ENCODE measurements around the gene SPATA24.

SPATA24 gene

GRCh38 chr5:139371482-139372435, 32.1 kb downstream of the SPATA24 start:
- no peak for TF ChIP-seq EZH2 (optimal IDR thresholded peaks at IDR 0.05; ENCODE audit: low read depth, low read length)
- TF ChIP-seq EZH2phosphoT487 (IDR thresholded peaks at IDR 0.05; ENCODE audit: low read length) = no peak
- no peak for TF ChIP-seq CTCF (IDR thresholded peaks at IDR 0.05; ENCODE audit: low read length)
- no peaks in the 10 kb centered on the region for H3K79me2 ChIP-seq (ENCODE audit: low read length)
- H3K9ac ChIP-seq (ENCODE audit: low read length) = no peak overlapping the region
- no peak for DNase-seq
- no peak overlapping the region for H3K4me3 ChIP-seq (ENCODE audit: low read length)
- H3K36me3 ChIP-seq (replicated peaks; ENCODE audit: insufficient read depth, low read length) = peaks cover 5% of the 10 kb centered on the region; the same call in 1 of the 2 replicates
- no peaks in the 10 kb centered on the region for H3K9me3 ChIP-seq (replicated peaks; ENCODE audit: insufficient read depth, low read length)
- H3K9me2 ChIP-seq (replicated peaks; ENCODE audit: insufficient read depth, low read length) = no peaks in the 10 kb centered on the region
- H3K4me2 ChIP-seq (ENCODE audit: low read depth, low read length) = no peak overlapping the region
- no peak overlapping the region for H2AFZ ChIP-seq (ENCODE audit: low read length)
- H3K27me3 ChIP-seq (replicated peaks; ENCODE audit: insufficient read depth, low read length) = no peaks in the 10 kb centered on the region
- H3K27ac ChIP-seq (ENCODE audit: low read length) = no peak overlapping the region
- no peaks in the 10 kb centered on the region; the same call in 1 of the 2 replicates for H3F3A ChIP-seq (ENCODE audit: insufficient read depth, low read length)
- no peaks in the 10 kb centered on the region; the same call in 1 of the 2 replicates for H4K20me1 ChIP-seq (ENCODE audit: insufficient read depth, low read length)
- no peaks in the 10 kb centered on the region for H3K4me1 ChIP-seq (ENCODE audit: low read length)

- no peak for DNase-seq
Observed at GRCh38 chr5:139369181-139369580, 34.7 kb downstream of the SPATA24 start.

GRCh38 chr5:139368613-139369012, 35.3 kb downstream of the SPATA24 start:
- Histone ChIP-seq H3K9me3 (replicated peaks; ENCODE audit: insufficient read depth, low read length) (no peaks in the 10 kb centered on the region), H3K9ac (ENCODE audit: low read length) (no peak overlapping the region), H4K20me1 (ENCODE audit: insufficient read depth, low read length) (no peaks in the 10 kb centered on the region; the same call in 1 of the 2 replicates), H3K79me2 (ENCODE audit: low read length) (no peaks in the 10 kb centered on the region), H3K9me2 (replicated peaks; ENCODE audit: insufficient read depth, low read length) (no peaks in the 10 kb centered on the region), H3K27me3 (replicated peaks; ENCODE audit: insufficient read depth, low read length) (no peaks in the 10 kb centered on the region), H2AFZ (ENCODE audit: low read length) (no peak overlapping the region), H3K4me1 (ENCODE audit: low read length) (no peaks in the 10 kb centered on the region), H3K4me2 (ENCODE audit: low read depth, low read length) (no peak overlapping the region), H3F3A (ENCODE audit: insufficient read depth, low read length) (no peaks in the 10 kb centered on the region; the same call in 1 of the 2 replicates), H3K27ac (ENCODE audit: low read length) (no peak overlapping the region), H3K4me3 (ENCODE audit: low read length) (no peak overlapping the region), H3K36me3 (replicated peaks; ENCODE audit: insufficient read depth, low read length) (peaks cover 8% of the 10 kb centered on the region; the same call in 1 of the 2 replicates)
- DNase-seq = no peak
- no peak for TF ChIP-seq EZH2phosphoT487 (IDR thresholded peaks at IDR 0.05; ENCODE audit: low read length)
- TF ChIP-seq EZH2 (optimal IDR thresholded peaks at IDR 0.05; ENCODE audit: low read depth, low read length) = no peak
- no peak for TF ChIP-seq CTCF (IDR thresholded peaks at IDR 0.05; ENCODE audit: low read length)

More at GRCh38 chr5:139369181-139369580, 34.7 kb downstream of the SPATA24 start:
- Histone ChIP-seq H3K27ac (ENCODE audit: low read length) (no peak overlapping the region), H3K4me3 (ENCODE audit: low read length) (no peak overlapping the region), H3K9ac (ENCODE audit: low read length) (no peak overlapping the region), H3K9me2 (replicated peaks; ENCODE audit: insufficient read depth, low read length) (no peaks in the 10 kb centered on the region), H3K79me2 (ENCODE audit: low read length) (no peaks in the 10 kb centered on the region), H3F3A (ENCODE audit: insufficient read depth, low read length) (no peaks in the 10 kb centered on the region; the same call in 1 of the 2 replicates), H2AFZ (ENCODE audit: low read length) (no peak overlapping the region), H3K4me1 (ENCODE audit: low read length) (no peaks in the 10 kb centered on the region), H3K27me3 (replicated peaks; ENCODE audit: insufficient read depth, low read length) (no peaks in the 10 kb centered on the region), H3K9me3 (replicated peaks; ENCODE audit: insufficient read depth, low read length) (no peaks in the 10 kb centered on the region), H4K20me1 (ENCODE audit: insufficient read depth, low read length) (no peaks in the 10 kb centered on the region; the same call in 1 of the 2 replicates), H3K36me3 (replicated peaks; ENCODE audit: insufficient read depth, low read length) (peaks cover 8% of the 10 kb centered on the region; the same call in 1 of the 2 replicates), H3K4me2 (ENCODE audit: low read depth, low read length) (no peak overlapping the region)
- TF ChIP-seq EZH2 (optimal IDR thresholded peaks at IDR 0.05; ENCODE audit: low read depth, low read length) = no peak
- TF ChIP-seq EZH2phosphoT487 (IDR thresholded peaks at IDR 0.05; ENCODE audit: low read length) = no peak
- no peak for TF ChIP-seq CTCF (IDR thresholded peaks at IDR 0.05; ENCODE audit: low read length)

All from MM.1S (cell line).